Measurements from ENCODE around the gene MMP15.

MMP15 gene

GRCh38 chr16:58040945-58041627 is 15.5 kb downstream of the MMP15 start:
- no peak overlapping the region for H3K9ac ChIP-seq (ENCODE audit: low read length)
- no peak overlapping the region for H3K4me3 ChIP-seq (ENCODE audit: low read length)
- H3K4me1 ChIP-seq (ENCODE audit: control insufficient read depth, insufficient read depth, low read length): no peaks in the 10 kb centered on the region
- H3K27me3 ChIP-seq (replicated peaks; ENCODE audit: control insufficient read depth, insufficient read depth, low read length): peaks cover 4% of the 10 kb centered on the region
- DNase-seq (ENCODE audit: low read depth): no peak
- H3K9me3 ChIP-seq (ENCODE audit: control insufficient read depth, low read length): no peaks in the 10 kb centered on the region
- H3K36me3 ChIP-seq (ENCODE audit: control insufficient read depth, insufficient read depth, low read length, severe bottlenecking): peaks cover 25% of the 10 kb centered on the region

- H3K27me3 ChIP-seq (replicated peaks; ENCODE audit: control insufficient read depth, insufficient read depth, low read length): peaks cover 2% of the 10 kb centered on the region
- DNase-seq (ENCODE audit: low read depth): no peak
- no peaks in the 10 kb centered on the region for H3K9me3 ChIP-seq (ENCODE audit: control insufficient read depth, low read length)
- no peak overlapping the region for H3K9ac ChIP-seq (ENCODE audit: low read length)
- no peaks in the 10 kb centered on the region for H3K4me1 ChIP-seq (ENCODE audit: control insufficient read depth, insufficient read depth, low read length)
- H3K36me3 ChIP-seq (ENCODE audit: control insufficient read depth, insufficient read depth, low read length, severe bottlenecking): peaks cover 25% of the 10 kb centered on the region
- H3K4me3 ChIP-seq (ENCODE audit: low read length): no peak overlapping the region
Observed at GRCh38 chr16:58041628-58041955, 16.0 kb downstream of the MMP15 start.

GRCh38 chr16:58042001-58042885 is 16.7 kb downstream of the MMP15 start:
- Histone ChIP-seq H3K4me1 (ENCODE audit: control insufficient read depth, insufficient read depth, low read length) (no peaks in the 10 kb centered on the region), H3K9ac (ENCODE audit: low read length) (no peak overlapping the region), H3K27me3 (replicated peaks; ENCODE audit: control insufficient read depth, insufficient read depth, low read length) (no peaks in the 10 kb centered on the region), H3K9me3 (ENCODE audit: control insufficient read depth, low read length) (no peaks in the 10 kb centered on the region), H3K36me3 (ENCODE audit: control insufficient read depth, insufficient read depth, low read length, severe bottlenecking) (peaks cover 25% of the 10 kb centered on the region), H3K4me3 (ENCODE audit: low read length) (no peak overlapping the region)
- DNase-seq (ENCODE audit: low read depth): no peak

DNA sequence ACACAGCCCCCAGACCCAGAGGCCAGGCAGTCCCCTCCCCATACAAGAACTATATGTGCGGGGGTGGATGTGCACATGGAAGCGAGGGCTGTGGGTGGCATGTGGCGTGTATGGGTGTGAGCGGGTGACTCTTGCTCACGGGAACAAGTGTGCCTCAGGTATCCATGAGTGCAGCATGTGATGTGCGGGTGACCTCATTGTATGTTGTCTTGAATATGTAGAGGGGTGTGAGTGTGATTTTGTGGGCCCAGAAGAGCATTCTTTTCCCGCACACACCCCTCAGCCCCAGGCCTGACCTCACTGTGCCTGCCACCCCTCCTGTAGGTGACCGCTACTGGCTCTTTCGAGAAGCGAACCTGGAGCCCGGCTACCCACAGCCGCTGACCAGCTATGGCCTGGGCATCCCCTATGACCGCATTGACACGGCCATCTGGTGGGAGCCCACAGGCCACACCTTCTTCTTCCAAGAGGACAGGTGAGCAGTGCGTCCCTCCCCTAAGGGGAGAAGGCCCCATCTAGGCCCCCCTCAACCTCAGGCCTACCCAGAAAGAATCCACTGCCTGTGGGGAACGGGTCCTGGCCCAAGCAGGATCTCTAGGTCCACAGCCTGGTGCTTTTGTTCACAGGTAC is 17.4 kb downstream of the MMP15 start:
- Histone ChIP-seq H3K4me3 (ENCODE audit: low read length) (no peak overlapping the region), H3K36me3 (ENCODE audit: control insufficient read depth, insufficient read depth, low read length, severe bottlenecking) (peaks cover 25% of the 10 kb centered on the region), H3K9me3 (ENCODE audit: control insufficient read depth, low read length) (no peaks in the 10 kb centered on the region), H3K4me1 (ENCODE audit: control insufficient read depth, insufficient read depth, low read length) (no peaks in the 10 kb centered on the region), H3K9ac (ENCODE audit: low read length) (no peak overlapping the region), H3K27me3 (replicated peaks; ENCODE audit: control insufficient read depth, insufficient read depth, low read length) (no peaks in the 10 kb centered on the region)
- no peak for DNase-seq (ENCODE audit: low read depth)

DNA sequence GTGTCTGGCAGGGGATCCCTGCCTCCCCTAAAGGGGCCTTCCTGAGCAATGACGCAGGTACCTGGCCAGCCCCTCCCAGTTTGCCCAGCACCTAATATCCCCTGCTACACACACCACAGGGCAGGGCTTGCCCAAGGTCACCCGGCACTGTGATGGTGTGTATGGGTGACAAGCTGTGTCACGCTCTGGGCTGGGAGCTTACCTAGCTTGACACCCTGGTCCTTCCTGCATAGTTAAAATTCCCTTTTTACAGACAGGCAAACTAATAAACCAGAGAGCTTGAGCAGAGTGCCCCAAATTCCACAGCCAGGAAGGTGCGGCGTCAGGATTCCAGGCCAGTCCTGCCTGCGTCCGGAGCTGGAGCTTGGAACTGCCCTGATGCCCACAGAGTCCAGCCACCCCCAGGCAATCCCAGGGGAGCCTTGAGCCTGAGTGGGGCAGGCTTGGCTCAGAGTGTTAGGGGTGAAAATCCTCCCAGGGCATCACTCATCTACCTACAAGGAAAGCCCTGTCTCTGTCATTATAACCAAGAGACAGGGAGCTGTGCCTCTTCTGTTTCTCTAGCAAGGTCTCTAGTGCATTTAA is 18.1 kb downstream of the MMP15 start:
- Histone ChIP-seq H3K27me3 (replicated peaks; ENCODE audit: control insufficient read depth, insufficient read depth, low read length) (no peaks in the 10 kb centered on the region), H3K36me3 (ENCODE audit: control insufficient read depth, insufficient read depth, low read length, severe bottlenecking) (peaks cover 25% of the 10 kb centered on the region), H3K4me1 (ENCODE audit: control insufficient read depth, insufficient read depth, low read length) (no peaks in the 10 kb centered on the region), H3K4me3 (ENCODE audit: low read length) (no peak overlapping the region), H3K9me3 (ENCODE audit: control insufficient read depth, low read length) (no peaks in the 10 kb centered on the region), H3K9ac (ENCODE audit: low read length) (no peak overlapping the region)
- DNase-seq (ENCODE audit: low read depth): no peak

DNA sequence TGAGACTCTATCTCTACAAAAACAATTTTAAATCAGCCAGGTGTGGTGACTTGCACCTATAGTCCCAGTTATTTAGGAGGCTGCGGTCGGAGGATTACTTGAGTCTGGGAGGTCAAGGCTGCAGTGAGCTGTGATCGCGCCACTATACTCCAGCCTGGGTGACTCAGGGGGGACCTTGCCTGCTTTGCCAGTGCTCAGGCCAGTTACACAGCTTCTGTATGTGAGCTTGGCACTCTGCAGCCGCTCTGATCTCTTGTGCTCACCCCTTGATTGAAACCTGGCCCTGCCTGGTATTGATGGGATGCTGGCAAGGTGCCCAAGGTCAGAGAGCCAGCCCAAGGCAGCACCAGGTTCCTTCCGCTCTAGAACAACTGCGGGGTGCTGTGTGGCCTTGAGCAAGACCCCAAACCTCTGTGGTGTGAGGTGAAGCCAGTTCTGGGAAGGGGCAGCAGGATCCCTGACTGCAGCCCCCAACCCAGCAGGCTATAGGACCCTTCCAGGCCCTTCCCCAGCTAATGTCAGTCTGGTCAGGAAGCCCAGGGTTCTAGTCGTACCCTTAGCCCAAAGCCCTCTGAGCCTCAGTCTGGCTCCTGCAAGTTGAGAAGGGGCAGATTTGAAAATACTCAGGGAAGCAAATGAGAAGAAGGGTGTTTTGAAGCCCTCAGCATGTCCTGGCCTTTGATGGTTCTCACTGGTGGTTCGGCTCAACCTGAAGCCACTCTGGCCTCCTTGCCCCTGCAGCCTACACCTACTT is 18.9 kb downstream of the MMP15 start:
- Histone ChIP-seq H3K36me3 (ENCODE audit: control insufficient read depth, insufficient read depth, low read length, severe bottlenecking) (peaks cover 24% of the 10 kb centered on the region), H3K27me3 (replicated peaks; ENCODE audit: control insufficient read depth, insufficient read depth, low read length) (peaks cover 2% of the 10 kb centered on the region), H3K9me3 (ENCODE audit: control insufficient read depth, low read length) (no peaks in the 10 kb centered on the region), H3K4me3 (ENCODE audit: low read length) (no peak overlapping the region), H3K9ac (ENCODE audit: low read length) (no peak overlapping the region), H3K4me1 (ENCODE audit: control insufficient read depth, insufficient read depth, low read length) (no peaks in the 10 kb centered on the region)
- no peak for DNase-seq (ENCODE audit: low read depth)

DNA sequence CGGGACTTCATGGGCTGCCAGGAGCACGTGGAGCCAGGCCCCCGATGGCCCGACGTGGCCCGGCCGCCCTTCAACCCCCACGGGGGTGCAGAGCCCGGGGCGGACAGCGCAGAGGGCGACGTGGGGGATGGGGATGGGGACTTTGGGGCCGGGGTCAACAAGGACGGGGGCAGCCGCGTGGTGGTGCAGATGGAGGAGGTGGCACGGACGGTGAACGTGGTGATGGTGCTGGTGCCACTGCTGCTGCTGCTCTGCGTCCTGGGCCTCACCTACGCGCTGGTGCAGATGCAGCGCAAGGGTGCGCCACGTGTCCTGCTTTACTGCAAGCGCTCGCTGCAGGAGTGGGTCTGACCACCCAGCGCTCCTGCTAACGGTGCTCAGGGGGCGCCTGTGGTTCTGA is 19.5 kb downstream of the MMP15 start:
- H3K27me3 ChIP-seq (replicated peaks; ENCODE audit: control insufficient read depth, insufficient read depth, low read length): peaks cover 7% of the 10 kb centered on the region
- H3K4me1 ChIP-seq (ENCODE audit: control insufficient read depth, insufficient read depth, low read length): no peaks in the 10 kb centered on the region
- peaks cover 18% of the 10 kb centered on the region for H3K36me3 ChIP-seq (ENCODE audit: control insufficient read depth, insufficient read depth, low read length, severe bottlenecking)
- H3K4me3 ChIP-seq (ENCODE audit: low read length): no peak overlapping the region
- H3K9me3 ChIP-seq (ENCODE audit: control insufficient read depth, low read length): no peaks in the 10 kb centered on the region
- no peak for DNase-seq (ENCODE audit: low read depth)
- H3K9ac ChIP-seq (ENCODE audit: low read length): no peak overlapping the region

- DNase-seq (ENCODE audit: low read depth): no peak
- Histone ChIP-seq H3K27me3 (replicated peaks; ENCODE audit: control insufficient read depth, insufficient read depth, low read length) (peaks cover 7% of the 10 kb centered on the region), H3K9me3 (ENCODE audit: control insufficient read depth, low read length) (no peaks in the 10 kb centered on the region), H3K4me1 (ENCODE audit: control insufficient read depth, insufficient read depth, low read length) (no peaks in the 10 kb centered on the region), H3K36me3 (ENCODE audit: control insufficient read depth, insufficient read depth, low read length, severe bottlenecking) (peaks cover 11% of the 10 kb centered on the region), H3K4me3 (ENCODE audit: low read length) (no peak overlapping the region), H3K9ac (ENCODE audit: low read length) (no peak overlapping the region)
Observed at GRCh38 chr16:58046054-58046881, 20.7 kb downstream of the MMP15 start.

DNA sequence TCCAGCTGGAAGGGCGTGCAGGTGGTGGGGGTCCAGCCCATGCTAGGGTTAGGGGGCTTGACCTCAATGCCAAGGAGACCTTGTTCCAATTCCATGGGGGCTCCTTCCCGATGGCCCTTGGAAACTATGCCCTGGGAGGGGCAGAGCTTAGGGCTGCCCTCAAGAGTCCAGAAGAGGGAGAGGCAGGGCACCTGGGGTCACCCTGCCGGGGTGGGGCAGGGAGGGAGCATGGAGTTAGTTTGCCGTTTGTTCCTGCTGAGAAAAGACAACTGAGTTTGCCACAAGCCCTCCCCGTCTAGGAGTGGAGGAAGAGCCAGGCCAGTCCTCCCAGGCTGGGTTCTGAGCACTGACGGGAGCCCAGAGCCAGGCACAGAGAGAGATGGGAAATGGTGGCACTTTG is 21.4 kb downstream of the MMP15 start:
- peaks cover 11% of the 10 kb centered on the region for H3K36me3 ChIP-seq (ENCODE audit: control insufficient read depth, insufficient read depth, low read length, severe bottlenecking)
- no peaks in the 10 kb centered on the region for H3K9me3 ChIP-seq (ENCODE audit: control insufficient read depth, low read length)
- DNase-seq (ENCODE audit: low read depth): no peak
- no peaks in the 10 kb centered on the region for H3K4me1 ChIP-seq (ENCODE audit: control insufficient read depth, insufficient read depth, low read length)
- H3K4me3 ChIP-seq (ENCODE audit: low read length): no peak overlapping the region
- H3K9ac ChIP-seq (ENCODE audit: low read length): no peak overlapping the region
- peaks cover 7% of the 10 kb centered on the region for H3K27me3 ChIP-seq (replicated peaks; ENCODE audit: control insufficient read depth, insufficient read depth, low read length)

DNA sequence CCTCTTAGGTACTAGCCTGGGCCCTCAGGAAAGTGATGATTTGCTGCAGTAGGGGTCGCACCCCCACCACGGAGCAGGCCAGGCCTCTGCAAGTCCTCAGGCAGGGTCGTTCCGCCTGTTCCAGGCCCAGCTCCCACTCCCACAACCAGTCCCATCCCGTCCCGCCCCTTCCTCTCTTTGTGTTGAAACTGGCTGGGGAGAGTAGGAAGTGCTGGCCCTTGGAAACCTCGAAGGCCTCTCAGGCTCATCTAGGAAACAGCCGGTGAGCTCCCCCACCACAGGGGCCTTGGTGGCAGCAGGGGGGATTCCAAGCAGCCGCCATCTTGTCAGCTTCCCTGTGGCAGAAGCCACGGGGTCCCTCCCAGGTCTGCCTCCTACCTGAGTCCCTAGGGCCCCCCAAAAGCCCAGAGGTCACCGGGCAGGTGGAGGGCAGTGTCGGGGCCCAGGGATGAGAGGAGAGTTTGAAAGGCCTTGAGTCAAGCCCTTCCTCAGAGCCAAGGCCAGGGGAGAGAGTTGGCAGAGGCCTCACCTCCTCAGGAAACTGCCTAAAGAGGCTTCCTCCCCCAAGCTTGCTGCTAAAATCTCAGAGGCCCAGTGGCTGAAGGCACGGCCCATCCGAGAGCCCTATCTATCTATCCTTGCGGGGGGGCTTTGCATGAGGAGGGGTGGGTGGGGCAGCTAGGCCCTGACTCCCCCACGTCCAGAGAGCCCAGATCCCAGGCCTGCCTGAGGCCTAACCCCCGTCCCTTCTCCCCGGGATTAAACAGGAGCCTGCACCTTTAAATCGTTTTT is 22.2 kb downstream of the MMP15 start:
- Histone ChIP-seq H3K4me1 (ENCODE audit: control insufficient read depth, insufficient read depth, low read length) (no peaks in the 10 kb centered on the region), H3K36me3 (ENCODE audit: control insufficient read depth, insufficient read depth, low read length, severe bottlenecking) (peaks cover 11% of the 10 kb centered on the region), H3K27me3 (replicated peaks; ENCODE audit: control insufficient read depth, insufficient read depth, low read length) (peaks cover 11% of the 10 kb centered on the region), H3K9me3 (ENCODE audit: control insufficient read depth, low read length) (no peaks in the 10 kb centered on the region), H3K4me3 (ENCODE audit: low read length) (no peak overlapping the region), H3K9ac (ENCODE audit: low read length) (no peak overlapping the region)
- no peak for DNase-seq (ENCODE audit: low read depth)
